ENCODE measurements around the gene PSTK.

DNA sequence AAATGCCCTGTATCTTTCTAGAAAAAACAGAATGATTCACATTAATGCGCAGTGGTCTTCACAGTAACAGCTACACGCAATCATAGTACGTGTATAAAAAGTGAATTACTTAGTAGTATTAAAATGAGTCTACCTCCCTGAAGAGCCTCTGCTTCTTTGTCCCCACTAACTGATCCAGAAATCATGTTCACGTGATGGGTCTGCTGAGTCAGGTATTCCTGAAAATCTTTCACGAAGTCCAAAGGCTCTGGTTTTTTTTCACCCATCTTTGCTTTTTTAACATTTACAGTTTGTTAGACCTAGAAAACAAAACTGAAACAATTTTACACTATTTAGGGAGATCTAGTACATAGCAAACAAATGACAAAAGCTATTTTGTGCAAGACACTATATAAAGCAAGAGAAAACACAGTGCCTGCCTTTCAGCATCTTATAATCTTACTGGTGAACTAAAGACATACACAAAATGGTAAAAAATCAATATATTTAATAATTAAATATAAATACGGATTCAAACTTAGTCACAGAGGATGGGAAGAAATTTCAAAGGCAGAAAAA, 18.2 kb downstream of the PSTK start:
- no peak for TF ChIP-seq TAF1 (IDR thresholded peaks at IDR 0.05; ENCODE audit: control insufficient read depth, extremely low read depth, insufficient read depth, low read length, severe bottlenecking)
- no peak for TF ChIP-seq ARNT (IDR thresholded peaks at IDR 0.05)
- TF ChIP-seq SIN3B (IDR thresholded peaks at IDR 0.05; ENCODE audit: low read depth): no peak
- no peak for TF ChIP-seq CGGBP1 (CRISPR knock-in tag; IDR thresholded peaks at IDR 0.05)
- TF ChIP-seq ADNP (tag; IDR thresholded peaks at IDR 0.05): no peak

Data from K562 (cell line).